ENCODE data around the gene EAF1. TPM values are rescaled to one million over a fixed set of nuclear protein-coding genes. Genes with fewer than 3 reads are reported as not detected.
"Not testable (repeated sequence)": the region's sequence is repeated elsewhere in the genome, so short reads cannot be mapped to it uniquely, and the experiment has no call there.

Gene EAF1
- total RNA-seq, 1 donor from 2014 or later: 13.4 TPM

DNA sequence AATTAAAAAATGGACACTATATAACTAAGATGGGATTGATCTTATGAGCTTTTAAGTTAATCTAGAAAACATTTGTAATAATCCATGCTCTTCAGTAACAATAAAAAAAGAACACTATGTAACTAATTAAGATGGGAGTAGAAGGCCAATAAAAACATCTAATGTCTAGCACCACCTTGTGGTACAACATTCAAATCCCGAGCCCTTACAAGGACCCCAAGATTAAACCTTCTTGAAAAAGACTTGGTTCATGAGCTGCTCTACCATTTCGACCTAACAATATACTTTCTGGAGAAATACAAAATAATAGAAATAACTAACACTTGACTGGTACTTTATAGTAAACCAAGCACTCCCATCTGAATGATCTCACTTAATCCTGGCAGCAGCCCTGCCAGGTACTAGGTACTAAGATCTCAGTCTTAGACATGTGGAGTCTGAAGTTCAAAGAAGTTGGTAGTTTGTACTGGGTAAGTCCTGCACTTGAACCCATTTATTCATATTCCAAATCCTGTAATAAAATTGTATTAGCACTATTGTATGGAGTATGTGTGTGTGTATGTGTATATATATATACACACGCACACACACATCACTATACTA lies 21.8 kb upstream of the EAF1 start:
- peak; percentile 32 to 73 for DNase-seq (ENCODE audit: low read depth in 2 of 2)

DNA sequence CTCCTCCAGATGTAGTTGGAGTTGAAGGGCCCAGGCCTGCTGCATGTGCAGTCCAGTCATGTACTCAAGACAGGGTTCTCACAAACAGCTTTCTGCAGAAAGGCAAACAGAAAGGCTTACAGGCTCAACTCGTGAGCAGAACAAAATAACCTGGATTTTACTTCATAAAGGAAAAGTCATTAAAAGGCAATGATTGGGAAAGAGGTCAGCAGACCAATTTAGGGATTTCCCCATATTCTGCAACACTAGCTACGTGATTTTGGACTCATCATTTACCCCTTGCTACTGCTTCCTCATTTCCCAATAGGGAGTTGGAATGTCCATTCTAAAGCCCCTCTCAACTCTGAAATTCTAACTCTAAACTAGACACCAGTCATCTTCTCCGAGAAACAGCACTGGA lies 18.2 kb upstream of the EAF1 start:
- no peak for DNase-seq (ENCODE audit: low read depth in 2 of 2)

DNA sequence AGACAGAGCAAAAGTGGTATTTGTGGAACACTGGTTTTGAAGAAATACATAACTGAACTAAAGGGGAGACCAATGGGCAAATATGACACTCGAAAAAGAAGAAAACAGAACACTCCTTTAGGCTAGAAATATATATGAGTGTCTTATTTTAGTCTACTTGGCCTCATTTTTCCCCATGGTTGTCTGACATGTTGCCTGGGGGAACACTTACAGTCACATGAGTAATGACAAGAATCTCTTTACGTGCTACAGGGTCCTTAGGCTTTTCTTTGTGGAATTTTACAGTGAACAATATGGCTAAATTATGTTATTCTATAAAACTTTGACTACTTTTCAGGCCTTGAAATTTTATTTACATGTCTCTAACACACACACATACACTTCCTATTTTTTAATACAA lies 17.6 kb upstream of the EAF1 start:
- DNase-seq (ENCODE audit: low read depth in 2 of 2): no peak

DNA sequence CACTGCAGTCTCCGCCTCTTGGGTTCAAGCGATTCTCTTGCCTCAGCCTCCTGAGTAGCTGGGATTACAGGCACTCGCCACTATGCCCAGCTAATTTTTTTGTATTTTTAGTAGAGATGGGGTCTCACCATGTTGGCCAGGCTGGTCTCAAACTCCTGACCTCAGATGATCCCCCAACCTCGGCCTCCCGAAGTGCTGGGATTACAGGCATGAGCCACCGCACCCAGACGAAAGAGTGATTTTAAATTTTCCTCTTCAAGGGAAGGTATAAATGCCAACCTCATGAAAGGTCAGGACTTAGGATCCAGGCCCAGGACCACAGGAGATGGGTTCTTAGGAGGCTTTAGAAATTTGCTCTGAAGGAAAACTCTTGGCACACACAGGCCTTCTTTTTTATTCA lies 16.4 kb upstream of the EAF1 start:
- DNase-seq (ENCODE audit: low read depth in 2 of 2): not testable (repeated sequence)

DNA sequence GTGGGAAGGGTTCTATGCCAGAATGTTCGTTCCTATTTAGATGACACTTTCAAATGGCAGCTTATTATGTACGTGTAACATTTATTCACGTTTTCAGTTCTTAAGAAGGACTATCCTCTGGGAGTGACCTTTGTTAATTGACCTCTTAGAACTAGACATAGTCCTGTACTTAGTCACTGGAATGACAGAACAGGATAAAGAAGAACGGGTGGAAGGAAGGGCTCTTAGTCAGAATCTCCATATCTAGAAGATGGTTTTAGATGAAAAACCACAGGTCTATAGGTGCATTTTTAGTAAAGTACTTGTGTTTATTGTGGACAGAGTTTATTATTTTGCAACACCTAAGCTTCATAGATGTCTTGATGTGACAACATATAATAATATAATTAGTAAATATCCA lies 6.5 kb upstream of the EAF1 start:
- DNase-seq (ENCODE audit: low read depth in 2 of 2): peak in 1 of 2 donors; percentile 43

DNA sequence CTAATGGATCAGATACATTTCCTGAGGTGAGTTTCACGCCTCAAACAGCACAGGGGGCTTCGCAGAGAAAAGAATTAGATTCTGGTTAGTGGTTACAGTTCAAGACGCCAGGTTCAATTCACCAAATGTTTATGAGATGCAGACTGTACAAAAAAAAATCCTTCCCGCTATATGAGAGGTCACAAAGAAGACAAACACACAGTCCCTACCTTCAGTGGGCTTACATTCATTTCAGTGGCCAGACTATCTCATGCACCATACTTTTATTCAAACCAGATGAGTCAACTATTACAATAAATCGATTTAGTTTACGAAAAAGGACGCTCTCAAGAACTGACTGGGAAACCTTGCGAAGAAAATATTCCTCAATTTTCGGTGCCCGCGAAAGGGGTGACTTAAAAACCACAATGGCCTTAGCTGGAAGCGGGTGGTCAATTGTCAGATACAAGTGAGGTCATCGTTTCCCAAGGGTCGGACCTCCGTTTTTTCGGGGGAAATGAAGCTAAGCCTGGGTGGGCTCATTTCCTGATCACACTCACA lies 749 bp upstream of the EAF1 start:
- DNase-seq (ENCODE audit: low read depth in 2 of 2): no peak

DNA sequence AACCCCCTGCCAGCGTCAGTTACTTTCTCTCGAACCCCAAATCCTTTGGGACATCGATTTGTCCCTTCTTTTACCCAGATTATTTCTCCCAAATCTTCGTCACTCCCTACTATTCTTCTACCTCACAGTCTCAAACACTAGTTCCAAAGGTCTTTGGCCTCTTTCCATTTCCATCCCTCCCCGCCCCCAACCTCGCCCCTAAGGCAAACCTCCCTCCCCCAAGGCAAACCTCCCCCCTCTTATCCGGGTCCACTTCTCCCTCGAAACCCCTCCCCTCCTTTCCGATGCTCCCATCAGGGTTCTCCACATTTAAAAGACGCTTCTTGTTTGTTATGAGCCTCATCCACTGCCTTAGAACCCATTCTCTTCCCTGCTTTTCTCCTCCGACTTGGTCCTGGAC lies 583 bp downstream of the EAF1 start:
- no peak for DNase-seq (ENCODE audit: low read depth in 2 of 2)

DNA sequence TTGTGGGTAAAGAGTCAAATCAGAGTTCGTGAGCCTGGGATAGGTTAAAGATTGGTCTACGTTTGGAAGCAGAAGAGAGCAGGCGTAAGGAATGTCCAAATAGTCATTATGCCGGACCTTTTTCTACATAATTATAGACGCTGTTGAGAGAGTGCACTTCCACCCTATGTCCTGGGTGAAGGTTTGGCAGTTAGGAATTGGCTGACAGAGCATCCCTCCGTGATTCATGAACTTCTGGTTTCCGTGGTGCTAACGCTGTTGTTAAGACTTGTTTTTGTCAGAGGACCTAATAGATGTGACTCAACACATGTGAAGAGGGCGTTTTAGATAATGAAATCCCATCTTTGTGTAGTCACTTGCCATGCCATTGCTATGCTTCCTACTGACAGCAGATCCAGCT lies 1.1 kb downstream of the EAF1 start:
- DNase-seq (ENCODE audit: low read depth in 2 of 2): peak in 1 of 2 donors; percentile 24

DNA sequence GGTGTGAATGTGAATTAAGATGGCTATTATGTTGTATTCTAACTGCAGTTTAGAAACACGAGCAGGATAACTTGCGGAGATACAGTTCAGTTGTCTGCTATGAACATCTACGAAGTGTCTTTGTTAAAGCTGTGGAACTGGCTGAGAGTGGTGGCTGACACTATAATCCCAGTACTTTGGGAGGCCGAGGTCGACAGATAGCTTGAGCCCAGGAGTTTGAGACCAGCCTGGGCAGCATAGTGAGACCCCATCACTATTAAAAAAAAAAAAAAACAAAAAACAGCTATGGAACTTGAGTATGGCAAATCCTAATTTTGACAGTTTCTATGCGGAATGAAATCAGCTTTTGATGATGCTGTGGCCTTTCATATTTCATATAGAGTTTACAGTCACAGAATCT lies 1.7 kb downstream of the EAF1 start:
- DNase-seq (ENCODE audit: low read depth in 2 of 2): no peak

DNA sequence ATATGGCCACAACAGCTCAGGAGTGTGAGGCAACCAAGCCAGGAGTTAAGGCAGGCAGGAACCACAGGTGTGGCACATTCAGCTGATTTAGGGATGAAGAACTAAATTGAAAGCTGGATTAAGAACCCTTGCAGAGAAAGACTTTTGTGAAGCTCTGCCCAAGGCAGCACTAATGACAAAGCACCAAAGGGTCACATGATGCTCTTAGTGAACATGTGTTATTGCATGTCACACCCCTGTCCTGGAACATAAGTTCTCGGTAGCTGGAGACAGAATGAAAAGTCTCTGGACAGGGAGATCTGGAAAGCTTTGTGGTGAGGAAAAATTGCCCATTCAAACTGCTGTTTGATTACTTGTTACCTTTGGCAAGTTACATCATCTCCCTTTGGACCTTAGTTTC lies 3.2 kb downstream of the EAF1 start:
- DNase-seq (ENCODE audit: low read depth in 2 of 2): no peak

DNA sequence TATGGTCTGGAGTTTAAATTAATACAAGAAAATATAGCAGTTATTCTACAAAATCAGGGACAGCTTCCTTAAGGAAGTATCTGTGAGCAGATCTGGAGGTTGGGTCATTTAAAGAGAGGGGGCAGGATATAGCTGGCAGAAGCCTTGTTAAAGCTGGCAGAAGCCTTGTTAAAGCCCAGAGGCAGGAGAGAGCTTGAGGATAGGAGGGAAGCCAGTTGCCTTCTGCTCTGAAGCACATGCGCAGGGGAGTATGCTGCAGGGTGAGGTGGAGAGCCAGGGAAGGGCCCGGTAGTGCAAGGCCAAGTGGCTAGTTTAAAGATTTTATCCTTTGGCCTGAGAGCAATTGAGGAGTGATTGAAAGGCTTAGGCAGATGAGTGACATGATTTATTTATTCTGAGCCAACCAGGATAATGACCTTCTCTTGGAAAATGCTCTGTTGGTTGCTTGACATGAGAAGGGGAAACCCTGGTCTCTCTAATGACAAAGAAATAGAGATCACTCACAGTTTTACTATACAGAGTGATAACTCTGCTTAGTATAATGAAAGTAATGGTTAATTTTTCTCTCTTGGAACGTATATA lies 3.9 kb downstream of the EAF1 start:
- no peak for DNase-seq (ENCODE audit: low read depth in 2 of 2)

DNA sequence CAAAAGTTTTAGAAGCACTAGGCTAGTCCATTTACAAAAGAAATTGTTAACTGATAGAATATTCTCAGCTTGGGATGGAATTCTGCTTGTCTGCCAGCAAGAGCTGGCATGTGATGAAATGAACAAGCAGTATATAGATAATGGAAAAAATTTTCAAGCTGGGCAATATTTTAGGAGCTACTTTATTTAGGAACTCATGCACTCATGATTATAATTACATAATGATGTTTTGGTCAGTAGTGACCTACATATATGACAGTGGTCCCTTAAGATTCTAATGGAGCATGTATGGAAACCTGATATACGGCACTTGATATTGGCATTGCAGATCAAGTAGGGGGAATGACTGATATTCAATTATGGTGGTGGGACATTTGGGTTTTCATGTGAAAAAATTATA lies 6.1 kb downstream of the EAF1 start:
- no peak for DNase-seq (ENCODE audit: low read depth in 2 of 2)

DNA sequence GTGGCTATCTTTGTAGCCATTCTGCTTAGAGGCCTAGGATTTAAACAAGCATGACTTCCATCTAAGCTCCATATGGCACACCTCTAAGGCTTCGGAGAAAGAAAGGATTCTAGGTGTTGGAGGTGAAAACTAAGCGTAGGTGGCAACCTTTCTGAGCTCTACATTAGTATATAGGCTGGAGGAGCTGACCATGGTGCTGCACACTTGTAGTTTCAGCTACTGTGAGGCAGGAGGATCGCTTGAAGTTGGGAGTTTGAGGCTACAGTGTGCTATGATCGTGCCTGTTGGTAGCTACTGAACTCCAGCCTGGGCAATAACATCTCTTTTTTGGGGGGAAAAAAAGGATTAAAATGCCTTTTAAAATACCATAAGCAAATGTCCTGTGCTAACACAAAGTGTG lies 7.4 kb downstream of the EAF1 start:
- DNase-seq (ENCODE audit: low read depth in 2 of 2): no peak

DNA sequence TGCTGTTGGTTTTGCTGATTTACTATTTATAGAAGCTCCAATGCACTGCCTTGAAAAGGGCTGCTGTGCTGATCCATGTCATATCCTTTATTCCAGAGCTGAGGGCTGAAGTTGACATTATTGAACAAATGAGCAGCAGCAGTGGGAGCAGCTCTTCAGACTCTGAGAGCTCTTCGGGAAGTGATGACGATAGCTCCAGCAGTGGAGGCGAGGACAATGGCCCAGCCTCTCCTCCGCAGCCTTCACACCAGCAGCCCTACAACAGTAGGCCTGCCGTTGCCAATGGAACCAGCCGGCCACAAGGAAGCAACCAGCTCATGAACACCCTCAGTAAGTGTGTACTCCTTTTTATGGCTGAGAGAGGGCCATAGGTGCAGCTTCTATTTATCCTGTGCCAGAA lies 8.8 kb downstream of the EAF1 start:
- no peak for DNase-seq (ENCODE audit: low read depth in 2 of 2)

DNA sequence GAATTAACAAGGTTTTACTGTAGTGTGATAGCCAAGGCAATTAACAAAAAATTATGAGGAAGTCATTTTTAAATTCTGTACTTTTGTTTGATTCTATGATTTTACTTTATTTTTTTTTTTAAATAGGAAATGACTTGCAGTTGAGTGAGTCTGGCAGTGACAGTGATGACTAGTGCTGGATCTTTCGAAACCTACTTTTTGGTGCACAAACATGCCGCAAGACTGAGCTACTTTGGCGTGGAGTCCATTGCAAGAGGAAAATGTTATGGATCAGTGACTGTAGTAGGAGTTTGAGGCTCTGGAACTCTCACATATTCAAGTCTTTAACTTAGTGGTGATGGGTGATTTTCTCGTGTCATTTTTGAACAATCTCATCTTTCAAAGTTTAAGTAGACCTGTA lies 11.6 kb downstream of the EAF1 start:
- no peak for DNase-seq (ENCODE audit: low read depth in 2 of 2)

DNA sequence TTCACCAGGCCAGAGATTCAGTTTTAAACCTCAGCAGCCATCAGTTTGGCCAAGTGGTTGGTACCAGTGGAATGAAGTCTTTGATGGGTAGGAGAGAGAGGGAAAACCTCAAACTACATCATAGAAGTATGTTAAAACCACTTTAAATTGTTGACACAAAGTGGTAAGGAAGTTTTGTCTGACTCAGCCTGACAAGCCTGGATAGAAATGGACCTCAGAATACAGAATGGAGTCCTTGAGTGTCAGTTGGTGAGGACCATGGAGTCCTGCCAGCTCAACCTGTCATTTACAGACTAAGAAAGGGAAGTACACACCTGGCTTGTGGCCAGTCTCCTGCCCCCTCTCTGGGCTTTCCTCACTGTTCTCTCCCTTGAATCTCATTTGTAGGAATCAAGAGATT lies 12.1 kb downstream of the EAF1 start:
- peak in 1 of 2 donors; percentile 39 for DNase-seq (ENCODE audit: low read depth in 2 of 2)

DNA sequence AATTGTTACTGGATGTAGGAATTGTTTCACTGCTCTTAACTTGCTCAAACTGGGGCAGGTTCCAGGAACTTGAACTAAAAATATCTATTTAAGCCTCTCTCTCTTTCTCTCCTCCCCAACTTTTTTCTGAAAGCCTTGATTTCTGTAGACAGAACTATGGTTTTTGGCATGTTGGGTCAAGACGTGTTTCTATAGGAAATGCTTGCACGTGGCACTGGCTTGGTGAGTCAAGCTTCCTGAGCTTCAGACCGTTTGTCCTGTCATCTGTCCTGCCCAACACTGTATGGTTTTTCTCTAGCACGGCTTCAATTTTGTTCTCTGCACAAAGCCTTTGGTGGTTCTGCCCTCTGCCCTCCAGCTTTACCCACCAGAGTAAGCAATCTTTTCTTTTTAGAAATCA lies 13.5 kb downstream of the EAF1 start:
- peak; percentile 15 to 85 for DNase-seq (ENCODE audit: low read depth in 2 of 2)

DNA sequence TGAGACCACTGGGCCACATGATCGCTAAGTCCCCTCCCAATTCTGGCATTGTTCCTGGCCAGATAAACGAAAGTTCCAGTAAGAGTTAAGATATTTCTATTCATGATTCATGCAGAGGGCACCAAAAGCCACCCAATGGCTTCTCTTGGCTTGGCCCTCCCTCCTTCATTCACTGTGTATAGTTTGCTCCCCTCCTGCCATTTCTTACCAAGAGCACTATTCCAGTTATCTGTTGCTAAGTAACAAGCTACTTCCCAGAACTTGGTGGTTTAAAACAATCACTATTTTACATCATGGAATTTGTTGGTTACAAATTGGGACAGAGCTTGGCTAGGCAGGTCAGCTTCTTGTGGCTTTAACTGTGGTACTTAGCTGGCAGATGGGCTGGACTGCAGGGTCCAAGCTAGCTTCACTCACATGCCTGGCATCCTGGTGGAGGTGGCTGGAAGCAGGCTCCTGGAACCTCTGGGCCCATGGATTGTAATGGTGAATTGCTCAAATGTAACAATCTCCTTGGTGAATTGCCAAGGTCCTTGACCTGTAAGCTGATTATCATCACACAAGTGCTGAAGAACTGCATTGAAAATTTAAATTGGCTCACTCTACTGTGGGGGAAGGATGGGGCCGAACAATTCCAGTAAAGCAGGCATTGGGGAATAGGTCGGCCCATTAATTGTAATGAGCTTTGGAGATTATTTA lies 16.6 kb downstream of the EAF1 start:
- DNase-seq (ENCODE audit: low read depth in 2 of 2): no peak

DNA sequence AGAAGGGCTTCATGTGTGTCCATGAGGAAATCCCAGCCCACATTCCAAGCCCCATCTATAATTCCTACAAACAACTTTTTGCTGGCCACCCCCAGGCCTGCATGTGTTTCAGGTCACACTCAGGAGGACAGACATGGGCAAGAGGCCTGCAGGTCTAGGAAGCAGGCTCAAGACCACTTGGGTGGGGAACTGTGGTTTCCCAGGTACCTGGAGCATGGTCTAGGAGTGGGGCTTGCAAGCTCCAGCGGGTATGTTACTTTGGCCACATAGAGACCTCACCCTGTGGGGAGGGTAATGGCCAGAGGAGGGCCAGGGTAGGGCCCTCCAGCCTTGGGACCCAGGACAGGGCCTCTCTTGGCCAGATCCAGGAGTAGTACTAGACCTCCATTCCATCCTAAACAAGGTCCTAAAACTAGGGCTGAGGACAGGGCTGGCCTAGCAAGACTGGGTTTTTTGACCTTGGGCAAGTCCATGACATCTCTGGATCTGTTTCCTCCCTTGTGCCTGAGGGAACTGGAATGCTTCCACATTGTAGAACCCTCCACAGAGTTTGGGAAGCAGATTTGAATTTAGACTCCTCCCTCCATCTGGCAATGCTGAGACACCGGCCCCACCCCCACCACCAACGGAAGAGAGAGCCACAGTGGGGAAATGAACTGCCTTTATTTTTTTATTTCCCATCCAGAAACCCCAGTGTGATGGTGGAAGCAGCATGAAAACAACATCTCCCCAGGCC lies 22.3 kb downstream of the EAF1 start:
- no peak for DNase-seq (ENCODE audit: low read depth in 2 of 2)

DNA sequence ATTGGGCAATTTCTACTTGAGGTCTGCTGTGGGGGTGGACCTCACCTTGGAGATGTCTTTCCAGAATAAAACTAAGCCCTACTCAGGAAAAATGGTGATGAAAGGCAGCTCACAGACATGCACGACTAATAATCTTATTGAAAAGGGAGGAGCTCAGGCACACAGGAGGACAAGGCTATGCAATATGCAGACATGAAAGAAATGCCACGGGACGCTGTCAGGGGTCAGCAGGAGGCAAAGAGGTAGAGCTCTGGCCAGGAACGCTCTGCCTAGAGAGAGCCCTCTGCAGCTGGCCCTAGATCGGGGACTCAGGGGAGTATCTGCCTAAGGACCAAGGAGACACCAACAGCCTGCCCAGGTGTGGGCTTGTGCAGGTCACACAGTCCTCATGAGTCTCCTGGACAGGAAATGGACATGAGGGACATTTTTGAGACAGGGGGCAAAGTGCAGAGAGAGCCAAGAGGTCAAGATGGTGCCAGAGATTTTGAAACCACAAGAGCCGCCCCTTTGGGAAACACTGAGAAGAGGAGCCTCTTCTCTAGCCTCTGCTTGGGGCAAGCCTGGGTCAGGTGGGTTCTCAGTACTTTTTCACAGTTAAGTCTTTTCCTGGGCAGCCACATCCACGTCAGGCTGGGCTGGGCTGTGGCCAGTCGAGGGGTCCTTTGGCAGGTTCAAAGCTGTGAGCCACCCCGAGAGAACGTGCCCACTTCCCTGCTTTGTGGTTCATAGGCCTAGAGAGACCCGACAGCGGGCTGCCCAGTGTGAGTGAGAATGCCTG lies 23.2 kb downstream of the EAF1 start:
- DNase-seq (ENCODE audit: low read depth in 2 of 2): no peak

Measured in dermis microvascular lymphatic vessel endothelial cell (primary cell).